Measurements from ENCODE around the gene ZNF160. TPM values are rescaled to one million over a fixed set of nuclear protein-coding genes. Genes with fewer than 3 reads are reported as not detected.

ZNF160 gene
- polyA plus RNA-seq, 2 of the 4 experiments (the other 2 are of a cell fraction), result 8.8 to 16.6 TPM

- TF ChIP-seq RNF2 (IDR thresholded peaks at IDR 0.05; ENCODE audit: borderline replicate concordance, low read depth) (no peak), CHD2 (IDR thresholded peaks at IDR 0.05; ENCODE audit: low read length, partially characterized antibody) (no peak), MAZ (IDR thresholded peaks at IDR 0.05; ENCODE audit: borderline replicate concordance, low read depth, low read length) (no peak), GATA3 (IDR thresholded peaks at IDR 0.05; ENCODE audit: borderline replicate concordance) (no peak)
- TF ChIP-seq, protein P1, sequence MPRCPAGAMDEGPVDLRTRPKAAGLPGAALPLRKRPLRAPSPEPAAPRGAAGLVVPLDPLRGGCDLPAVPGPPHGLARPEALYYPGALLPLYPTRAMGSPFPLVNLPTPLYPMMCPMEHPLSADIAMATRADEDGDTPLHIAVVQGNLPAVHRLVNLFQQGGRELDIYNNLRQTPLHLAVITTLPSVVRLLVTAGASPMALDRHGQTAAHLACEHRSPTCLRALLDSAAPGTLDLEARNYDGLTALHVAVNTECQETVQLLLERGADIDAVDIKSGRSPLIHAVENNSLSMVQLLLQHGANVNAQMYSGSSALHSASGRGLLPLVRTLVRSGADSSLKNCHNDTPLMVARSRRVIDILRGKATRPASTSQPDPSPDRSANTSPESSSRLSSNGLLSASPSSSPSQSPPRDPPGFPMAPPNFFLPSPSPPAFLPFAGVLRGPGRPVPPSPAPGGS (IDR thresholded peaks at IDR 0.05), result no peak
- Histone ChIP-seq H3K27ac (no peak overlapping the region), H3K4me2 (no peak overlapping the region), H3K4me3 (no peak overlapping the region), H3K4me1 (no peaks in the 10 kb centered on the region), H3K9me3 (peaks cover 73% of the 10 kb centered on the region)
- DNase-seq (ENCODE audit: low read depth in 1 of 2, low spot score in 1 of 2) (no peak), ATAC-seq (no peak; a peak in 1 of 6 replicates), FAIRE-seq (no peak)
- ChIA-PET CTCF (no interaction called here), POLR2A (no interaction called here)
- 64% methylated on average over 48 of the region's 59 CpGs for WGBS (ENCODE audit: missing lambda C conversion rate)
Measured at GRCh38 chr19:53057904-53058580, 45.2 kb downstream of the ZNF160 start.

DNA sequence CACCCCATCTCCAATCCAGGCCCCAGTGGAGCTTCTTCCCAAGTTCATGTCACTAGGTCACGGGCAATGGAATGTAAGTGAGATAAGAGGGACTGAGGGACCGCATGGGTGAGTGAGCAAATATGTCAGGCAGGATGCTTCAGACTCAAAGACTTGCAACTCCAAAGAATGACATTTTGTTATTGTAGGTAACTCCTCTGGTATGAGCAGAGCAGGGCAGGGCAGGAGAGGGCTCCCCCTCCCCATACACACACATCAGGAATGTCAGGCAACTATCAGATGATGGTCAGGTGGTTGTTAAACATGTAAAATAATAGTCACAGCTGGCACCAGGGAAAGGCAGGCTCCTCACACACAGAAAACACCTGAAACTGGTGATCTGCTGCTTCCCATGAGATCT, 48.1 kb downstream of the ZNF160 start:
- peaks cover 62% of the 10 kb centered on the region for H3K9me3 ChIP-seq
- DNase-seq (ENCODE audit: low read depth in 1 of 2, low spot score in 1 of 2), result no peak
- H3K4me3 ChIP-seq, result no peak overlapping the region
- H3K4me2 ChIP-seq, result no peak overlapping the region
- TF ChIP-seq, protein P1 (IDR thresholded peaks at IDR 0.05), result no peak
- H3K27ac ChIP-seq, result no peak overlapping the region
- ChIA-PET CTCF (no interaction called here), POLR2A (no interaction called here)
- no peaks in the 10 kb centered on the region for H3K4me1 ChIP-seq
- ATAC-seq, result no peak
- WGBS (ENCODE audit: missing lambda C conversion rate), result 14% methylated on average over 2 of the region's 2 CpGs
- no peak for FAIRE-seq

GRCh38 chr19:53047379-53047778, 55.8 kb downstream of the ZNF160 start:
- Histone ChIP-seq H3K9me3 (peaks cover 67% of the 10 kb centered on the region), H3K4me3 (no peak overlapping the region), H3K4me1 (no peaks in the 10 kb centered on the region), H3K4me2 (no peak overlapping the region), H3K27ac (no peak overlapping the region)
- ChIA-PET CTCF (no interaction called here), POLR2A (no interaction called here)
- DNase-seq (ENCODE audit: low read depth in 1 of 2, low spot score in 1 of 2), result no peak
- no peak for ATAC-seq
- 9% methylated on average over 2 of the region's 2 CpGs for WGBS (ENCODE audit: missing lambda C conversion rate)
- no peak for FAIRE-seq
- TF ChIP-seq RAD21 (conservative IDR thresholded peaks at IDR 0.05 in 1 of 2, IDR thresholded peaks at IDR 0.05 in 1 of 2) (no peak), HDAC2 (IDR thresholded peaks at IDR 0.05) (no peak), HOXB13 (CRISPR knock-in tag; IDR thresholded peaks at IDR 0.05; ENCODE audit: low read depth) (no peak), CEBPB (IDR thresholded peaks at IDR 0.05) (no peak), CHD4 (IDR thresholded peaks at IDR 0.05; ENCODE audit: borderline replicate concordance) (no peak), TP53 (CRISPR knock-in tag; IDR thresholded peaks at IDR 0.05) (no peak), BHLHE40 (IDR thresholded peaks at IDR 0.05; ENCODE audit: low read depth, low read length) (no peak)

DNA sequence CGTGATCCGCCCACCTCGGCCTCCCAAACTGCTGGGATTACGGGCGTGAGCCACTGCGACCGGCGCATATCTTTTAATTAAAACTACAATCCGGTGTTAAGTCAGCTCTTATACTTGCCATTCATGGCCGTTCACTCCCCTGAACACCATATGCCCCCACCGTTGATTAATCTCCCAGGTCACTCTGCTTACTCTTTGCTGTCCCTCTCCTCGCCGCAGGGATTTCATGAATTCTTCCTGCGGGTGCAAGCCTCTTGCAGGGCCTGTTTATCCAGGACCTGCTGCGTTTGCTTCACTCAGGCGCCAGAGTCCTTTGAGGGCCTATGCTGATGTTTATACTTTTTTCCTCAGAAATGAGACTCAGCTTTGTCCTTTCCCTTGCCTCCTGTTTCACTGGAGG, 57.7 kb downstream of the ZNF160 start:
- CTCF ChIA-PET, result interaction anchor here (0.6 kb wide), 1 partner anchor 65 kb away, joined by 4 read pairs; no protein-coding TSS in a partner anchor
- Histone ChIP-seq H3K4me1 (no peaks in the 10 kb centered on the region), H3K9me3 (peaks cover 68% of the 10 kb centered on the region), H3K27ac (no peak overlapping the region), H3K4me2 (no peak overlapping the region), H3K4me3 (no peak overlapping the region)
- POLR2A ChIA-PET, result no interaction called here
- WGBS (ENCODE audit: missing lambda C conversion rate), result 32% methylated on average over 16 of the region's 16 CpGs
- ATAC-seq, result no peak
- DNase-seq (ENCODE audit: low read depth in 1 of 2, low spot score in 1 of 2), result no peak
- no peak for FAIRE-seq
- TF ChIP-seq, protein P2, sequence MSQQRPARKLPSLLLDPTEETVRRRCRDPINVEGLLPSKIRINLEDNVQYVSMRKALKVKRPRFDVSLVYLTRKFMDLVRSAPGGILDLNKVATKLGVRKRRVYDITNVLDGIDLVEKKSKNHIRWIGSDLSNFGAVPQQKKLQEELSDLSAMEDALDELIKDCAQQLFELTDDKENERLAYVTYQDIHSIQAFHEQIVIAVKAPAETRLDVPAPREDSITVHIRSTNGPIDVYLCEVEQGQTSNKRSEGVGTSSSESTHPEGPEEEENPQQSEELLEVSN (IDR thresholded peaks at IDR 0.05; ENCODE audit: borderline replicate concordance, low read depth), result no peak
- no peak for TF ChIP-seq HOXA7 (CRISPR knock-in tag; IDR thresholded peaks at IDR 0.05)
- TF ChIP-seq FOSB (CRISPR knock-in tag; IDR thresholded peaks at IDR 0.05), result no peak
- TF ChIP-seq ELK1 (IDR thresholded peaks at IDR 0.05; ENCODE audit: low read depth, low read length), result no peak
- no peak for TF ChIP-seq ZC3H11A (IDR thresholded peaks at IDR 0.05)
- TF ChIP-seq PHF8 (IDR thresholded peaks at IDR 0.05; ENCODE audit: borderline replicate concordance, low read depth), result no peak
- TF ChIP-seq ZNF302 (CRISPR knock-in tag; IDR thresholded peaks at IDR 0.05), result no peak
- TF ChIP-seq EP300 (IDR thresholded peaks at IDR 0.05), result no peak
- no peak for TF ChIP-seq CHD4 (IDR thresholded peaks at IDR 0.05; ENCODE audit: borderline replicate concordance)
- no peak for TF ChIP-seq REST (IDR thresholded peaks at IDR 0.05)
- TF ChIP-seq JUN (IDR thresholded peaks at IDR 0.05), result no peak
